Heart left ventricle (tissue), 16 donors: ENCODE measurements around the gene STK32C. TPM values are rescaled to one million over a fixed set of nuclear protein-coding genes. Genes with fewer than 3 reads are reported as not detected.

Source experiments
- ATAC-seq, 4 donors: fragments of 200-7000 bp; cut with Tn5 transposase; one replicate each; pipeline ENCODE4 v1.9.1; 2020 to 2022; ENCODE audit warnings: moderate library complexity in 4 of 4, mild to moderate bottlenecking in 3 of 4, moderate number of reproducible peaks in 1 of 4
- DNase-seq, 5 donors: peaks; one replicate each; pipeline ENCODE4 v3.0.0-alpha.2; 2020
- H3K27ac ChIP-seq, 12 donors: fragments of 200-600 bp; sonication (generic) in 4 of 12; one replicate each; pipeline versions ENCODE4 v1.5.0 to v1.8.0; 2016 to 2022; ENCODE audit warnings: mild to moderate bottlenecking in 2 of 12
- H3K27me3 ChIP-seq, 9 donors: fragments of 200-600 bp; sonication (generic) in 2 of 9; one replicate each; pipeline versions ENCODE4 v1.5.1 to v1.8.0; 2016 to 2022; ENCODE audit warnings: mild to moderate bottlenecking in 3 of 9
- H3K36me3 ChIP-seq, 9 donors: fragments of 200-600 bp; sonication (generic) in 2 of 9; one replicate each; pipeline versions ENCODE4 v1.5.0 to v1.8.0; 2018 to 2022; ENCODE audit warnings: mild to moderate bottlenecking in 2 of 9
- H3K4me1 ChIP-seq, 12 donors: fragments of 200-600 bp; sonication (generic) in 4 of 12; one replicate each; pipeline versions ENCODE4 v1.5.0 to v1.8.0; 2016 to 2022; ENCODE audit warnings: mild to moderate bottlenecking in 3 of 12
- H3K4me3 ChIP-seq, 12 donors: fragments of 200-600 bp; sonication (generic) in 4 of 12; one replicate each; pipeline versions ENCODE4 v1.5.0 to v1.8.0; 2017 to 2022; ENCODE audit warnings: mild to moderate bottlenecking in 9 of 12, moderate library complexity in 4 of 12
- H3K9me3 ChIP-seq, 12 donors: fragments of 200-600 bp; sonication (generic) in 4 of 12; one replicate each; pipeline versions ENCODE4 v1.5.0 to v1.8.0; 2016 to 2022; ENCODE audit warnings: mild to moderate bottlenecking in 1 of 12
- CTCF ChIP-seq, 12 donors: fragments of 200-600 bp; sonication (generic) in 4 of 12; IDR thresholded peaks; one replicate each; pipeline versions ENCODE4 v1.5.0 to v1.8.0; 2018 to 2022; ENCODE audit warnings: antibody characterized with exemption in 12 of 12, mild to moderate bottlenecking in 5 of 12
- POLR2A ChIP-seq, 2 donors: fragments of 450-650 bp; IDR thresholded peaks; one replicate each; pipeline ENCODE4 v1.6.1; 2017; ENCODE audit warnings: antibody characterized with exemption in 2 of 2, mild to moderate bottlenecking in 2 of 2, moderate library complexity in 2 of 2
- WGBS, 4 donors: extraction: QIAGEN DNeasy Blood & Tissue Kit in 2 of 4; methylation state at CpG; one replicate each; pipeline versions ENCODE4 v1.1.5 to v1.1.7; 2013 to 2018; 5-methylcytosine and 5-hydroxymethylcytosine counted together
- intact Hi-C, 10 donors: fragments of 100-400 bp; cut with DNase I; formaldehyde crosslinking; loops; one replicate each; pipeline versions ENCODE4 v1.11.1 to v1.14.2; 2022
- polyA plus RNA-seq, 2 donors: library from polyadenylated mRNA; stranded (reverse); fragments of 200-250 nt; gene quantifications; one replicate each; pipeline ENCODE4 v1.2.3, GENCODE V29; 2013
- total RNA-seq, 9 donors: library from RNA; depleted of rRNA in 2 of 9; stranded (reverse); fragments of >200 nt in 2 of 9; fragmentation: NEBNext Ultra II Directional in 3 of 9; extraction: Animal tissue kit (Norgen Biotek cat#: 25700) in 3 of 9; gene quantifications; one replicate each; pipeline versions ENCODE4 v1.1.0 to v1.2.4, GENCODE V29; 2016 to 2023
- donor health status: ischemic (EF 13 %, LVEDD 7.1; RV severe dilation, severe dysfunction).
- donor health status: healthy with polysubstance abuse.
- donor health status: DM: no; HTN: yes; CAD: no.
- donor health status: DM: no; HTN: no; CAD: no.
- donor health status: ischemic (EF 25% LVEDD 6.9; RV normal size, moderate dysfunction).
- donor health status: ischemic (EF 25% LVEDD 5.7; RV mildly dilated, moderate dysfunction).
- donor health status: healthy.
- donor health status: DM: yes; HTN: yes; CAD: no.
- donor health status: ischemic (EF 35%, LVEDD 5.7; RV mildly dilated, moderate dysfunction).
- donor health status: nonischemic (EF 11% LVEDD 7.7; RV severe dilation, severe dysfunction).
- donor health status: DM: yes; HTN: yes; CAD: no.
- donor health status: PGD.
- donor health status: ischemic (EF 29% LVEDD 5.4; RV normal size, mild dysfunction).
- donor health status: nonischemic (EF 23%, LVEDD 6.1; RV moderate dilation, normal function).

STK32C gene
- total and polyA plus RNA-seq, 11 donors = 3.8 to 9.8 (median 6.2) TPM

GRCh38 chr10:132274581-132274980 lies 33.2 kb downstream of the STK32C start:
- no peak for TF ChIP-seq CTCF (IDR thresholded peaks at IDR 0.05)
- TF ChIP-seq POLR2A (IDR thresholded peaks at IDR 0.05) = no peak
- ATAC-seq = no peak
- Histone ChIP-seq H3K36me3 (no peaks in the 10 kb centered on the region), H3K27ac (no peak overlapping the region), H3K4me3 (no peak overlapping the region), H3K9me3 (no peaks in the 10 kb centered on the region), H3K27me3 (no peaks in the 10 kb centered on the region), H3K4me1 (no peaks in the 10 kb centered on the region)
- DNase-seq = peak in 2 of 5 donors; percentile 13 to 57
- intact Hi-C loops = no loop called here
- 95 to 97% (median 96%) methylated on average over 19 of the region's 19 CpGs for WGBS, 4 donors

GRCh38 chr10:132273966-132274365 lies 33.8 kb downstream of the STK32C start:
- Histone ChIP-seq H3K4me3 (no peak overlapping the region), H3K27ac (no peak overlapping the region), H3K9me3 (no peaks in the 10 kb centered on the region), H3K4me1 (no peaks in the 10 kb centered on the region), H3K36me3 (no peaks in the 10 kb centered on the region), H3K27me3 (no peaks in the 10 kb centered on the region)
- ATAC-seq = no peak
- intact Hi-C loops = no loop called here
- WGBS, 4 donors = 86 to 95% (median 92%) methylated on average over 10 to 11 of the region's 11 CpGs
- peak in 1 of 5 donors; percentile 16 for DNase-seq
- TF ChIP-seq POLR2A (IDR thresholded peaks at IDR 0.05) (no peak), CTCF (IDR thresholded peaks at IDR 0.05) (no peak)

- no peaks in the 10 kb centered on the region for H3K27me3 ChIP-seq
- 92 to 94% (median 93%) methylated on average over 8 of the region's 8 CpGs for WGBS, 4 donors
- H3K27ac ChIP-seq = no peak overlapping the region
- DNase-seq = no peak
- H3K4me3 ChIP-seq = no peak overlapping the region
- no peaks in the 10 kb centered on the region for H3K9me3 ChIP-seq
- no peaks in the 10 kb centered on the region for H3K36me3 ChIP-seq
- intact Hi-C loops = no loop called here
- TF ChIP-seq POLR2A (IDR thresholded peaks at IDR 0.05) (no peak), CTCF (IDR thresholded peaks at IDR 0.05) (no peak)
- no peaks in the 10 kb centered on the region for H3K4me1 ChIP-seq
- no peak for ATAC-seq
These were observed 34.3 kb downstream of the STK32C start for GRCh38 chr10:132273304-132273944.

- TF ChIP-seq CTCF (IDR thresholded peaks at IDR 0.05) = no peak
- H3K36me3 ChIP-seq = no peaks in the 10 kb centered on the region
- DNase-seq (peak in 3 of 5 donors; percentile 29 to 48 (median 29)), ATAC-seq (peak in 2 of 4 donors; percentile 30 to 58)
- H3K27me3 ChIP-seq = no peaks in the 10 kb centered on the region
- intact Hi-C loops = no loop called here
- no peak overlapping the region for H3K4me3 ChIP-seq
- no peaks in the 10 kb centered on the region for H3K9me3 ChIP-seq
- WGBS, 4 donors = 60 to 70% (median 64%) methylated on average over 32 to 35 of the region's 35 CpGs
- peak overlapping the region in 1 of 12 donors; percentile 38 for H3K27ac ChIP-seq
- H3K4me1 ChIP-seq = no peaks in the 10 kb centered on the region
These were observed 35.3 kb downstream of the STK32C start for GRCh38 chr10:132272231-132272971.
